Subcutaneous adipose tissue (tissue), 4 donors: ENCODE data around the gene EIF2AK3. TPM values are rescaled to one million over a fixed set of nuclear protein-coding genes. Genes with fewer than 3 reads are reported as not detected.

Experiments used
- total RNA-seq, 4 donors: library from RNA; depleted of rRNA; stranded (reverse); fragments of >200 nt; gene quantifications; one replicate each; pipeline ENCODE4 v1.1.0, GENCODE V29; 2016
- TF ChIP-seq, protein P1 (sequence below): fragments of 450-650 bp; IDR thresholded peaks from one replicate; pipeline ENCODE4 v1.5.1; 2016; ENCODE audit warnings: low read depth, mild to moderate bottlenecking, control low read depth, antibody characterized with exemption, moderate library complexity

Gene EIF2AK3
- total RNA-seq, 4 donors from 2014 or later, result 15.6 to 46.3 (median 21.3) TPM

DNA sequence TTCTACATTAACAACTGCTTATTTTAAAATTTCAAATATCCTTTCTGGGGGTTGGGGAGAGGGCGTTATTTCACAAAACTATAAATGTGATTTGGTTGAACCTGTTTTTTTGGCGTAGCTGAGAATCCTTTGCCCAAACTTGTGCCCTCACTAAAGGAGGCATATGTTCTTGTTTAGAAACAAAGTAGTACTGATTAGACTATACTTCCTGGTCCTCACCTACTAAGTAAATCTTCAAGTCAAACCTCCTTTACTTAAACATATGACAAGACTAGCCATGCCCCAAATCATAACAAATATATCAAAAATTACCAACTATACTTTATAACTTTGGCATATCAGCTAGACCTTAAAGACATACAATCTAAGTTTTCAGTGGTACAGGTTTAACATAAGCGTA lies 5.8 kb downstream of the EIF2AK3 start:
- TF ChIP-seq, protein P1, sequence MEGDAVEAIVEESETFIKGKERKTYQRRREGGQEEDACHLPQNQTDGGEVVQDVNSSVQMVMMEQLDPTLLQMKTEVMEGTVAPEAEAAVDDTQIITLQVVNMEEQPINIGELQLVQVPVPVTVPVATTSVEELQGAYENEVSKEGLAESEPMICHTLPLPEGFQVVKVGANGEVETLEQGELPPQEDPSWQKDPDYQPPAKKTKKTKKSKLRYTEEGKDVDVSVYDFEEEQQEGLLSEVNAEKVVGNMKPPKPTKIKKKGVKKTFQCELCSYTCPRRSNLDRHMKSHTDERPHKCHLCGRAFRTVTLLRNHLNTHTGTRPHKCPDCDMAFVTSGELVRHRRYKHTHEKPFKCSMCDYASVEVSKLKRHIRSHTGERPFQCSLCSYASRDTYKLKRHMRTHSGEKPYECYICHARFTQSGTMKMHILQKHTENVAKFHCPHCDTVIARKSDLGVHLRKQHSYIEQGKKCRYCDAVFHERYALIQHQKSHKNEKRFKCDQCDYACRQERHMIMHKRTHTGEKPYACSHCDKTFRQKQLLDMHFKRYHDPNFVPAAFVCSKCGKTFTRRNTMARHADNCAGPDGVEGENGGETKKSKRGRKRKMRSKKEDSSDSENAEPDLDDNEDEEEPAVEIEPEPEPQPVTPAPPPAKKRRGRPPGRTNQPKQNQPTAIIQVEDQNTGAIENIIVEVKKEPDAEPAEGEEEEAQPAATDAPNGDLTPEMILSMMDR, result no peak

DNA sequence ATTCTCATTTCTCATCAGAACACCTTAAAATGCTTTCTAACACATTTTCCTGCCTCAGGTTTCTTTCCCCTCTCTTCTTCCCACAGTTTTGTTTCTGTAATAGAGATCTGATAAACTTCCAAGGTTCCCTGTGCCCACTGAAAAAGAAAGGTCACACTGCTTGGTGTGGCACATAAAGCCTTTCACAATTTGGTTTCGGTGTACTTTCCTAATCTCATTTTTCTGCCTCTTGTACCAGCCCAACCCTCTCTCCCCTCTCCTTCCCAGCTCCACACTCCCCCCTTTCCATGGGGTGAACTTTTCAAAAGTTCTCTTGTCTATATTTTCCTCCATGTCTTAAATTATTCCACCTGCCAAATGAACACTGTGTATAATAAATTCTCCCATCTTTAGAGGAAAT lies 7.2 kb downstream of the EIF2AK3 start:
- TF ChIP-seq, protein P1, result no peak

DNA sequence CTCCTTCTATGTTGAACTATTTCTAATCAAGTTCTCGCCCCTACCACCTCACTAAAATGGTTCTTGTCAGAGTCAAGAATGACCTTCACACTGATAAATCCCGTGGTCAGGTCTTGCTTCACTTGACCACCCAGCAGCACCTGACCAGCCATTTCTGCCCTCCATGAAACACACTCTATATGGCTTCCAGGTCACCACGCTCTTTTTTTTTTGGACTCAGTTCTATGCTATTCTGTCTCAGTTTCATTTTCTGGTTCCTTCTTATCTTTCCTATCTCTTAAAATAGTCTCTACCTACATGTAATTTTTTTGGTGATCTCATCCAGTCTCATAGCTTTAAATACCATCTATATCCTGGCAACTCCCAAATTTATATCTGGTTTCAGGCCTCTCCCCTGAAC lies 11.4 kb downstream of the EIF2AK3 start:
- TF ChIP-seq, protein P1, result no peak

DNA sequence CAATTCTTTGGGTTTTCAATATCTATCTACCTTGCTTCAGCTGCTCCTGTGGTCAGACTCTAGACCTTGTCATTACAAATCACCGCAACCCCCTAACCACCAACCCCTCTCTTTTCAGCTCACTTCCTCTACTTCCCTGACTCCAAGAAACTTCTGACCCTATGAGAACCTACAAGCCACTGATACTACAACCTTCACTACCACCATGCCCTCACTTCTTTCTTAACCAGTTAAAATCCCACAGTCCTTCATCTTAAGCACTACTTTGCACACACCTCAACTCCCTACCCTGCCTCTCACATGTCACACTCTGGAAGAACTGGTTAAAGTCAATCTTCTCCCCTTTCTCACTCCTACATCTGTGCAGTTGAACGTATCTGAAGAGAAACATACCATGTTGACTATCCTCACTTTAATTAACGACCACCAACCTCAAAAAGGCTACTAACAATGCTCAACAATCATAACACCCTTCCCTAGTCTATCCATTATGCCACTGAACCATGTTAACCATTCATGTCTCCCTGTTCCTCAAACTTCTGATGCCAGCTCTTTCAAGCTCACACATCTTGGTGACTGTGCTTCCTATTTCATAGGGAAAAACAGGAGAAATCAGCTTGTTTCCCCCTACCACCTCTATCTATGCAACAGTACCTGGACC lies 12.6 kb downstream of the EIF2AK3 start:
- TF ChIP-seq, protein P1, result no peak

DNA sequence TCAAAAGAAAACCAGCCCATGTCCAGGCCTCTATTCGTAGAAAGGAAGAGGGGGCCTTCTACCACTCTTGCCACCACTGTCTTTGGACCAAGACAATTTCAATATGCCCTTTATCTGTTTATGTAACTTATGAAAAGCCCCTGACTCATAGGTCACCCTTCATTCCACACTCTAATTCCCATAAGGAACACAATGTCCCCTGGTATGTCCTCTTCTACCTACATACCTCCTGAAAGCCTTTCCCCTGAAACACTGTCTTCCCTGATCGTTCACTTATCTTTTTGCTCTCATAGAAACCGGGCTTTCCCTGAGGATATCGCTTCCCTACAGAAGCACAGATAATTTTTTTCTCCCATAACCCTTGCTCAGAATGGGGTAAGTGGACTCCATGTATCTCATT lies 13.3 kb downstream of the EIF2AK3 start:
- TF ChIP-seq, protein P1, result no peak

DNA sequence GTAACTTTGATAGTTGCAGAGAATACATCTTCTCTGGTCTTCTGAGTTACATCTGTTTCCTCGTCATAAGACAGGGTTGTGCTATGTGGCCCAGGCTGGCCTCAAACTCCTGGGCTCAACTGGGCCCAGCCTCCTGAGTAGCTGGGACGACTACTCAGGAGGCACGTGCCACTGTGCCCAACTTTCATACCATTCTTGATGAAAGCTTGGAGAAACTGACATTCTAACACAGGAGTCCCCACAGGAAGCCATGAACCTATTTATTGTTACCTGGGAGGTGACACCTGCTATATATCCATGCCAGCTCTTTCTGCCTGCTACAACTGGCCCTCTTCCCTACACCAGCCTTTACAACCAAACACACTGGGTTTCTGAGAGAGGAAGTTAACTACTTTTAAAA lies 19.1 kb downstream of the EIF2AK3 start:
- TF ChIP-seq, protein P1, result no peak

DNA sequence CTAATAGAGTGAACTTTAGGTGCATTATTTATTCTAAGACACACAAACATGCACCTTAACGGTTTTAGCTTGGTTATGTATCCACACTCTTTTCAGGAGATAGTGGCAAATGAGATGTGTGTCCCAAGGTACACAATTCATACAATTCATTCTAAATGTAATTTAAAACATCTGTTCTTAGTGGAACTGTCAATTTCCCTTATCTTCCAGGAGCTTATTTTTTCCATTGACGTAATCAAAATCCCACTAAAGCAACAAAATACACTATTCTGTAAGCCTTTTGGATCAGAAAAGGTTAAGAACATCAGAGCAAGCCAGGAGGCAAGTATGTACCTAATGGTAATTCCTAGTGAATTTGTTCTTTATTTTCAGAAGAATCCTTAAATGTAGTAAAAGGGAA lies 19.8 kb downstream of the EIF2AK3 start:
- TF ChIP-seq, protein P1, result no peak
